Endothelial cell of umbilical vein (primary cell): ENCODE measurements around the gene LTA4H. TPM values are rescaled to one million over a fixed set of nuclear protein-coding genes. Genes with fewer than 3 reads are reported as not detected.

Source experiments
- BruUV-seq: library from RNA; stranded (reverse); fragments of 400-500 nt; replicated peaks from 2 replicates; lab custom pipeline; 2021; lab: Mats Ljungman, UMichigan
- CTCF ChIA-PET: fragments of 300-600, 350-600 bp; sonication (Branson Sonifier 250); formaldehyde crosslinking; loops from one replicate; lab custom pipeline; 2021; ENCODE audit warnings: antibody characterized with exemption, inconsistent platforms; lab: Charles Lee
- POLR2A ChIA-PET: fragments of 300-600, 350-600 bp; sonication (Branson Sonifier 250); formaldehyde crosslinking; loops from one replicate; lab custom pipeline; 2021; ENCODE audit warnings: antibody characterized with exemption, inconsistent platforms; lab: Charles Lee
- DNase-seq: peaks from one replicate; pipeline ENCODE4 v3.0.0-alpha.2; 2011; ENCODE audit warnings: low read depth, low spot score
- FAIRE-seq: peaks from 2 replicates; lab custom pipeline; 2011; peaks lifted over from hg19 to GRCh38; lab: Jason Lieb, UNC
- H2AFZ ChIP-seq: 2 replicates; pipeline ENCODE4 v1.6.0; 2012; ENCODE audit warnings: low read depth, low read length, control low read depth, inconsistent platforms
- H3K27ac ChIP-seq: 2 replicates; pipeline ENCODE4 v1.5.1; 2011; ENCODE audit warnings: low read depth, mild to moderate bottlenecking, control low read depth, low read length, moderate library complexity; ENCODE audit not compliant: insufficient read depth
- H3K27me3 ChIP-seq, 2 experiments: 2 replicates each; pipeline versions ENCODE4 v1.6.0 to v1.6.1; 2011; ENCODE audit warnings: low read length in 2 of 2, mixed read lengths in 1 of 2; ENCODE audit not compliant: control insufficient read depth in 2 of 2, insufficient read depth in 2 of 2
- H3K36me3 ChIP-seq, 2 experiments: 2 replicates in 1 of 2; 3 replicates in 1 of 2; pipeline ENCODE4 v1.5.1; 2011; ENCODE audit warnings: low read length in 2 of 2, mild to moderate bottlenecking in 1 of 2, moderate library complexity in 1 of 2; ENCODE audit not compliant: control insufficient read depth in 2 of 2, insufficient read depth in 2 of 2; ENCODE audit errors: extremely low read depth in 1 of 2
- H3K4me1 ChIP-seq: 3 replicates; pipeline ENCODE4 v1.5.1; 2011; ENCODE audit warnings: mild to moderate bottlenecking, low read length; ENCODE audit not compliant: control insufficient read depth, insufficient read depth; ENCODE audit errors: extremely low read depth
- H3K4me2 ChIP-seq: 2 replicates; pipeline ENCODE4 v1.6.1; 2011; ENCODE audit warnings: low read length, control low read depth, mixed read lengths; ENCODE audit not compliant: insufficient read depth
- H3K4me3 ChIP-seq, 3 experiments: fragments of 200-600 bp in 1 of 3; sonication (generic), shearing (Covaris generic) in 1 of 3; replicated peaks in 1 of 3; 2 replicates each; pipeline ENCODE4 v1.5.1; 2011 to 2016; ENCODE audit warnings: control low read depth in 3 of 3, low read length in 3 of 3, mild to moderate bottlenecking in 2 of 3, inconsistent platforms in 1 of 3, low read depth in 1 of 3, moderate library complexity in 1 of 3; ENCODE audit not compliant: insufficient read depth in 1 of 3
- H3K79me2 ChIP-seq: 2 replicates; pipeline ENCODE4 v1.6.0; 2012; ENCODE audit warnings: low read length, inconsistent platforms; ENCODE audit not compliant: control insufficient read depth, insufficient read depth
- H3K9ac ChIP-seq: replicated peaks from 2 replicates; pipeline ENCODE3; 2011; ENCODE audit warnings: low read length, control low read depth; ENCODE audit not compliant: insufficient read depth; ENCODE audit errors: extremely low read depth
- H3K9me1 ChIP-seq: replicated peaks from 3 replicates; pipeline ENCODE4 v1.6.0; 2011; ENCODE audit warnings: mild to moderate bottlenecking, low read length; ENCODE audit not compliant: control insufficient read depth, insufficient read depth; ENCODE audit errors: extremely low read depth
- H3K9me3 ChIP-seq: replicated peaks from 2 replicates; pipeline ENCODE4 v1.5.1; 2012; ENCODE audit warnings: low read length, inconsistent platforms; ENCODE audit not compliant: control insufficient read depth, insufficient read depth
- H4K20me1 ChIP-seq: replicated peaks from 2 replicates; pipeline ENCODE3; 2011; ENCODE audit warnings: mild to moderate bottlenecking, low read length; ENCODE audit not compliant: control insufficient read depth, insufficient read depth; ENCODE audit errors: extremely low read depth
- FOS ChIP-seq: IDR thresholded peaks from 2 replicates; pipeline ENCODE4 v1.6.1; 2011; ENCODE audit warnings: mild to moderate bottlenecking, low read length, moderate library complexity, borderline replicate concordance; ENCODE audit not compliant: insufficient read depth
- GATA2 ChIP-seq: IDR thresholded peaks from 2 replicates; pipeline ENCODE4 v1.7.0; 2011; ENCODE audit warnings: low read depth, mild to moderate bottlenecking, moderate library complexity, mixed read lengths, low read length; ENCODE audit not compliant: insufficient read length, insufficient read depth
- JUN ChIP-seq: IDR thresholded peaks from 2 replicates; pipeline ENCODE4 v1.6.1; 2011; ENCODE audit warnings: borderline replicate concordance, low read depth; ENCODE audit not compliant: insufficient read length, insufficient read depth
- MYC ChIP-seq: IDR thresholded peaks from one replicate; pipeline ENCODE4 v1.6.1; 2011; ENCODE audit warnings: mild to moderate bottlenecking, low read depth, low read length
- POLR2A ChIP-seq: IDR thresholded peaks from 2 replicates; pipeline ENCODE4 v1.6.1; 2012; ENCODE audit warnings: low read depth, mild to moderate bottlenecking, control low read depth, low read length
- POLR2AphosphoS5 ChIP-seq: IDR thresholded peaks from 2 replicates; pipeline ENCODE4 v1.6.1; 2012; ENCODE audit warnings: low read depth, mild to moderate bottlenecking, control low read depth, low read length, moderate library complexity; ENCODE audit not compliant: insufficient read depth
- dilution Hi-C: fragments of 300-500 bp; cut with MboI; formaldehyde crosslinking; loops from one replicate; pipeline ENCODE4 v1.15.0; 2019; ENCODE audit warnings: low sequenced_read_pairs; ENCODE audit not compliant: extremely low pct_ligation_motif_present
- intact Hi-C: fragments of 100-400 bp; cut with micrococcal nuclease; formaldehyde crosslinking; loops from one replicate; pipeline ENCODE4 v1.10.0; 2022
- polyA plus RNA-seq, 4 experiments: library from polyadenylated mRNA; depleted of rRNA in 3 of 4; stranded (reverse) in 3 of 4; unstranded in 1 of 4; fragments of >200 nt; gene quantifications; 2 replicates each; pipeline versions ENCODE4 v1.2.1 to v1.2.3, GENCODE V29; 2011 to 2012; ENCODE audit warnings: missing spikeins in 1 of 4
- total RNA-seq: library from RNA; stranded (reverse); gene quantifications from 2 replicates; pipeline ENCODE4 v1.2.3, GENCODE V29; 2021
- TF ChIP-seq, protein P1 (sequence below): IDR thresholded peaks from 2 replicates; pipeline ENCODE4 v1.6.1; 2011; ENCODE audit not compliant: insufficient read depth, insufficient read length
- TF ChIP-seq, protein P2 (sequence below), 2 donors: IDR thresholded peaks; 1 replicate in 1 of 2; 2 replicates in 1 of 2; pipeline ENCODE4 v1.5.1; 2011; ENCODE audit warnings: low read length in 2 of 2, mild to moderate bottlenecking in 2 of 2, moderate library complexity in 2 of 2, control low read depth in 1 of 2, inconsistent platforms in 1 of 2, low read depth in 1 of 2; ENCODE audit not compliant: insufficient read depth in 1 of 2; ENCODE audit errors: extremely low read depth in 1 of 2

The LTA4H gene
- total and polyA plus RNA-seq, 2 donors (not counting 3 experiments of a cell fraction or from before 2014, with no cell fraction given): 77.1 to 85.2 TPM

- dilution Hi-C loops: no loop called here
- H3K4me1 ChIP-seq: no peaks in the 10 kb centered on the region
- no peaks in the 10 kb centered on the region for H3K79me2 ChIP-seq
- H3K27me3 ChIP-seq: no peaks in the 10 kb centered on the region
- no peak overlapping the region for H3K4me2 ChIP-seq
- no peaks in the 10 kb centered on the region for H3K9me1 ChIP-seq
- no peak for FAIRE-seq
- no peak overlapping the region for H2AFZ ChIP-seq
- H3K9ac ChIP-seq: no peak overlapping the region
- ChIA-PET CTCF (interaction anchor here (2.0 kb wide), 1 partner anchor 9 kb away, joined by 10 read pairs; no protein-coding TSS in a partner anchor), POLR2A (no interaction called here)
- TF ChIP-seq JUN (no peak), POLR2AphosphoS5 (no peak), FOS (no peak), GATA2 (no peak), MYC (no peak), POLR2A (no peak)
- TF ChIP-seq, protein P1, sequence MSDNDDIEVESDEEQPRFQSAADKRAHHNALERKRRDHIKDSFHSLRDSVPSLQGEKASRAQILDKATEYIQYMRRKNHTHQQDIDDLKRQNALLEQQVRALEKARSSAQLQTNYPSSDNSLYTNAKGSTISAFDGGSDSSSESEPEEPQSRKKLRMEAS: no peak
- TF ChIP-seq, protein P2, sequence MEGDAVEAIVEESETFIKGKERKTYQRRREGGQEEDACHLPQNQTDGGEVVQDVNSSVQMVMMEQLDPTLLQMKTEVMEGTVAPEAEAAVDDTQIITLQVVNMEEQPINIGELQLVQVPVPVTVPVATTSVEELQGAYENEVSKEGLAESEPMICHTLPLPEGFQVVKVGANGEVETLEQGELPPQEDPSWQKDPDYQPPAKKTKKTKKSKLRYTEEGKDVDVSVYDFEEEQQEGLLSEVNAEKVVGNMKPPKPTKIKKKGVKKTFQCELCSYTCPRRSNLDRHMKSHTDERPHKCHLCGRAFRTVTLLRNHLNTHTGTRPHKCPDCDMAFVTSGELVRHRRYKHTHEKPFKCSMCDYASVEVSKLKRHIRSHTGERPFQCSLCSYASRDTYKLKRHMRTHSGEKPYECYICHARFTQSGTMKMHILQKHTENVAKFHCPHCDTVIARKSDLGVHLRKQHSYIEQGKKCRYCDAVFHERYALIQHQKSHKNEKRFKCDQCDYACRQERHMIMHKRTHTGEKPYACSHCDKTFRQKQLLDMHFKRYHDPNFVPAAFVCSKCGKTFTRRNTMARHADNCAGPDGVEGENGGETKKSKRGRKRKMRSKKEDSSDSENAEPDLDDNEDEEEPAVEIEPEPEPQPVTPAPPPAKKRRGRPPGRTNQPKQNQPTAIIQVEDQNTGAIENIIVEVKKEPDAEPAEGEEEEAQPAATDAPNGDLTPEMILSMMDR (IDR thresholded peaks at IDR 0.05; ENCODE audit: extremely low read depth in 1 of 2, insufficient read depth in 1 of 2, low read depth in 1 of 2, low read length in 2 of 2): no peak
- no peak overlapping the region for H3K4me3 ChIP-seq
- no peaks in the 10 kb centered on the region for H3K9me3 ChIP-seq
- peaks cover 8 to 29% of the 10 kb centered on the region in 2 experiments for H3K36me3 ChIP-seq
- BruUV-seq: no TSS peak
- intact Hi-C loops: no loop called here
- DNase-seq: no peak
- no peaks in the 10 kb centered on the region for H4K20me1 ChIP-seq
- H3K27ac ChIP-seq: no peak overlapping the region
Measured at GRCh38 chr12:96007729-96008128, 27.7 kb downstream of the LTA4H start.
